HFFc6 (cell line): Measurements from ENCODE around the gene MVK. TPM values are rescaled to one million over a fixed set of nuclear protein-coding genes. Genes with fewer than 3 reads are reported as not detected.
A peak's percentile ranks its signal among the peaks of the same experiment; 100 is the strongest.

Source experiments
- DNase-seq: peaks from one replicate; pipeline ENCODE4 v3.0.0-alpha.2; 2018
- H3K27ac Mint-ChIP-seq: 2 replicates; pipeline ENCODE4 v1.8.0; 2020; ENCODE audit warnings: mild to moderate bottlenecking, mixed read lengths
- H3K27me3 Mint-ChIP-seq: 2 replicates; pipeline ENCODE4 v1.8.0; 2021; ENCODE audit warnings: mild to moderate bottlenecking, moderate library complexity, mixed read lengths; ENCODE audit not compliant: insufficient read depth
- H3K36me3 Mint-ChIP-seq: 2 replicates; pipeline ENCODE4 v1.8.0; 2021; ENCODE audit warnings: low read depth, mixed read lengths
- H3K4me1 Mint-ChIP-seq: 2 replicates; pipeline ENCODE4 v1.8.0; 2020; ENCODE audit warnings: low read depth, mixed read lengths
- H3K4me3 Mint-ChIP-seq: 2 replicates; pipeline ENCODE4 v1.8.0; 2020; ENCODE audit warnings: mild to moderate bottlenecking, moderate library complexity, mixed read lengths
- H3K9me3 Mint-ChIP-seq: 2 replicates; pipeline ENCODE4 v1.8.0; 2020; ENCODE audit warnings: mild to moderate bottlenecking, mixed read lengths
- CTCF ChIP-seq: fragments of 200-600 bp; sonication (generic); IDR thresholded peaks from 2 replicates; pipeline ENCODE4 v1.5.0; 2021; ENCODE audit warnings: antibody characterized with exemption, mild to moderate bottlenecking
- long read RNA-seq: library from polyadenylated mRNA; unstranded; transcript quantifications from one replicate; pipeline ENCODE4 v2.0.0, GENCODE V29; 2019
- total RNA-seq, 6 experiments: library from RNA; stranded (reverse); fragmentation: NEBNext Ultra II Directional; extraction: Animal tissue kit (Norgen Biotek cat#: 25700); gene quantifications; 2 replicates in 1 of 6; 3 replicates in 5 of 6; pipeline ENCODE4 v1.2.3, GENCODE V29; 2021

The MVK gene
- total RNA-seq: 10 to 100 TPM in 1 of 6 experiments, 1 to 10 TPM in 5; 7.1 to 10.4 (median 7.9) TPM
- long read RNA-seq, transcript MVK-201 (11 exons, 1,956 nt): major isoform, 7 of 10 reads
- long read RNA-seq, partial matches to known transcripts: 1 of 10 reads
- long read RNA-seq, other reads (novel, unspliced or antisense): 1 of 10 reads

DNA sequence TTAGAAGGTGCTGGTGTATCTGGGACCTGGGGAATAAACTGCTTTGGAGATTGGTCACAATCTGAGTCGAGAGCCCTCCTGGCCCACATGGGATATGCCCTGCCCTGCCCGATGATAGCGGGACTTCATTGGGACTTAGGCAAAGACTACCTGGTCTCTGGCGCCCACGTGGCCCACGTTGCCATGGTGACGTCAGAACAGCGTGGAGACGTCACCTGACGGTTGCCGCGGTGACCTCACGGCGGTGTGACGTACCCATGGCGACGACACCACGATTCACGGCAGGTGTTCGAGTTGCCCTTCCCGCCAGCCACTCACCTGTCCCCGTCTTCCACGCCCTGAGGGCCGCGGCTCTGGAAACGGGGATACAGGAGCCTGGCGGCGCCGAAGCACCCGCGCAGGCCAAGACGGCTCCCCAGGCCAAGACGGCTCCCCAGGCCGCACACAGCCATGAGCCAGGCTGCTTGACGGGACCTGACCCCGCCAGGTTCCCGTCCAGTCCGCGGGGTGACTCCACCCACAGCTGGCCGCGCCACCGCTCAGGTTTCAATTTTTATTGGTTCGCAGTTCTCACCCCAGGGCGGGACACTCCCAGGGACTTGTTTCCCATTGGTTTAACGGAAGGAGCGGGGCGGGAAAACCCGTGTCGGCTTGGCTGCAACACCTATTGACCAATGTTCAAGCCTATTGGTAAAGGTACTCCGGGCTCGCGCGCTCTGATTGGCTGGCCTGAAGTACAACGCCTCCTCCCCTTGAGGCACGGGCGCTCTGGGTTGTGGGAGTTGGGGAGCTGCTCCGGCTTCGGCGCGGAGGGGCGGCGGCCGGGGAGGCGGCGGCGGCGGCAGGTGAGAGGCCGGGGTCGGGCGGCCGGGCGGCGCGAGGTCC, at the start of gene MVK, which contains the start of gene MMAB:
TSS of gene MVK (plus strand) at position 766 of the 885 bp plus-strand sequence. CDS start 1,029 bp downstream, outside the sequence.
TSS of gene MMAB (minus strand) at position 476 of the 885 bp plus-strand sequence. CDS start at position 452, 24 bp downstream.
- Mint-ChIP-seq H3K27me3 (peaks cover 1% of the 10 kb centered on the region), H3K4me3 (peak within 1 kb of the TSS; percentile 91), H3K27ac (peak within 1 kb of the TSS; percentile 88), H3K9me3 (no peaks in the 10 kb centered on the region), H3K36me3 (no peaks in the 10 kb centered on the region), H3K4me1 (peaks cover 21% of the 10 kb centered on the region)
- TF ChIP-seq CTCF: no peak
- peak; percentile 100 for DNase-seq

- TF ChIP-seq CTCF: no peak
- no peak overlapping the region for H3K27ac Mint-ChIP-seq
- H3K4me3 Mint-ChIP-seq: no peak overlapping the region
- peaks cover 30% of the 10 kb centered on the region for H3K36me3 Mint-ChIP-seq
- no peaks in the 10 kb centered on the region; the same call in 1 of the 2 replicates for H3K27me3 Mint-ChIP-seq
- peaks cover 13% of the 10 kb centered on the region for H3K4me1 Mint-ChIP-seq
- DNase-seq: no peak
- H3K9me3 Mint-ChIP-seq: no peaks in the 10 kb centered on the region
Measured at GRCh38 chr12:109524466-109525278, 48.9 kb upstream of the MVK start.

DNA sequence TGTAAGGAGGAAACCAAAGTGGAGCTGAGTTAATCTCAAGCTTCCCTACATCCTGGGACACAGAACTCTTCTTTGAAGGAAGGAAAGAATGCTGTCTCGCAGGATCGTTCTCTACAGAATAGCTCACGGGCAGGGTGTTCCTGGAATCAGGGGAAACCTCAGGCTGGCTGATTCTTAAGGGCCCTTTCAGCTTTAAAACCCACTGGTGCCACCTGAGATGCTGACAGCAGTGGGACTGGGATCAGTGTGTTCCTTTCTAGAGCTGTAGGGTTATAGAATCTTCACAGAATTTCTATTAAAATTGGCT, 48.4 kb upstream of the MVK start:
- no peak overlapping the region for H3K27ac Mint-ChIP-seq
- H3K27me3 Mint-ChIP-seq: no peaks in the 10 kb centered on the region; the same call in 1 of the 2 replicates
- no peak overlapping the region for H3K4me3 Mint-ChIP-seq
- DNase-seq: no peak
- no peak for TF ChIP-seq CTCF
- peaks cover 8% of the 10 kb centered on the region for H3K4me1 Mint-ChIP-seq
- H3K9me3 Mint-ChIP-seq: no peaks in the 10 kb centered on the region
- peaks cover 27% of the 10 kb centered on the region for H3K36me3 Mint-ChIP-seq

DNA sequence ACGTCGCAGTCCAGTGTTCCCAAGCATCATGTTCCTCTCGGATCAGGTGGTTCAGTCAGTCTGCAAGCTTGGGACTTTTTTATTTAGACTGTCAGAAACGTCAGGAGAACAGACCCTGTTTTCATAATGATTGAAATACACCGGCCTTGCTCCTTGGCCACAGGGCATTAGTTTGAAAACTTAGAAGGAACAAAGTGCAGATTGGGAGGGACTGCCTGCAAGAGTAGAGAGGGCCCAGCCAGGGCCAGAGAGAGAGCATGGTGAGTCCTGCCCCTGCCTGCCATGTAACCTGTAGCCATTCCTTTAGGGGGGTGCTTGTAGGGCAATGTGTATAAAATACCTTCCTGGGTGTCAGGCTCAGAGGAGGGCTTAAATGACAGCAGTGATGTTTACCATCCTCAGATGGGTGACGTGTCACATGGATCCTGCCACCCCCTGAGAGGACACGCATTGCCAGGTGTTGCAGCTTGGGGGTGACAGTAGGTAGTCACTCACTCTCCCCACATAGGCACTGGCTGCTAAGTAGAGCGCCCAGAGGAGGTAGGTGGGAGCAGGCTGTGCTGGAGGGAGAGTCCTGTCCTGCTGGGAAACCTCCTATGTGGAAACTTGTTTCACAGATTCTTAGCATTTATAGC, 46.0 kb upstream of the MVK start:
- peaks cover 1% of the 10 kb centered on the region for H3K27me3 Mint-ChIP-seq
- no peak for TF ChIP-seq CTCF
- peaks cover 15% of the 10 kb centered on the region; the same call in 1 of the 2 replicates for H3K36me3 Mint-ChIP-seq
- H3K9me3 Mint-ChIP-seq: no peaks in the 10 kb centered on the region
- no peak overlapping the region for H3K27ac Mint-ChIP-seq
- no peak for DNase-seq
- no peak overlapping the region for H3K4me3 Mint-ChIP-seq
- no peaks in the 10 kb centered on the region for H3K4me1 Mint-ChIP-seq
